AG04450 (cell line): ENCODE data around the gene COPA. TPM values are rescaled to one million over a fixed set of nuclear protein-coding genes. Genes with fewer than 3 reads are reported as not detected.
A peak's percentile ranks its signal among the peaks of the same experiment; 100 is the strongest.
"Not testable (repeated sequence)": the region's sequence is repeated elsewhere in the genome, so short reads cannot be mapped to it uniquely, and the experiment has no call there.

Source experiments
- CTCF ChIA-PET: fragments of 300-600, 350-600 bp; formaldehyde crosslinking; extraction: SDS; loops from one replicate; lab custom pipeline; 2022; ENCODE audit warnings: antibody characterized with exemption, inconsistent platforms; lab: Charles Lee
- POLR2A ChIA-PET: fragments of 350-600 bp; formaldehyde crosslinking; extraction: SDS; loops from one replicate; lab custom pipeline; 2021; ENCODE audit warnings: antibody characterized with exemption, inconsistent platforms; lab: Yijun Ruan, JAX
- DNase-seq: peaks from one replicate; pipeline ENCODE4 v3.0.0-alpha.2; 2011; ENCODE audit warnings: low read depth, low spot score
- H3K27ac ChIP-seq: one replicate; pipeline ENCODE4 v1.5.1; 2012; ENCODE audit warnings: low read depth, low read length, control low read depth
- H3K27me3 ChIP-seq: one replicate; pipeline ENCODE4 v1.6.0; 2012; ENCODE audit warnings: low read length; ENCODE audit not compliant: control insufficient read depth, insufficient read depth
- H3K4me3 ChIP-seq: 2 replicates; pipeline ENCODE4 v1.5.1; 2011; ENCODE audit warnings: mild to moderate bottlenecking, low read depth, low read length, control low read depth
- H3K9me3 ChIP-seq: 2 replicates; pipeline ENCODE4 v1.5.1; 2012; ENCODE audit warnings: low read length; ENCODE audit not compliant: control insufficient read depth, insufficient read depth
- polyA plus RNA-seq: library from polyadenylated mRNA; depleted of rRNA; stranded (reverse); fragments of >200 nt; gene quantifications from 2 replicates; pipeline ENCODE4 v1.2.3, GENCODE V29; 2011
- TF ChIP-seq, protein P1 (sequence below): IDR thresholded peaks from 2 replicates; pipeline ENCODE4 v1.5.1; 2011; ENCODE audit warnings: low read depth, low read length, control low read depth, inconsistent platforms

COPA gene
- polyA plus RNA-seq, 1 experiment = 384 TPM

DNA sequence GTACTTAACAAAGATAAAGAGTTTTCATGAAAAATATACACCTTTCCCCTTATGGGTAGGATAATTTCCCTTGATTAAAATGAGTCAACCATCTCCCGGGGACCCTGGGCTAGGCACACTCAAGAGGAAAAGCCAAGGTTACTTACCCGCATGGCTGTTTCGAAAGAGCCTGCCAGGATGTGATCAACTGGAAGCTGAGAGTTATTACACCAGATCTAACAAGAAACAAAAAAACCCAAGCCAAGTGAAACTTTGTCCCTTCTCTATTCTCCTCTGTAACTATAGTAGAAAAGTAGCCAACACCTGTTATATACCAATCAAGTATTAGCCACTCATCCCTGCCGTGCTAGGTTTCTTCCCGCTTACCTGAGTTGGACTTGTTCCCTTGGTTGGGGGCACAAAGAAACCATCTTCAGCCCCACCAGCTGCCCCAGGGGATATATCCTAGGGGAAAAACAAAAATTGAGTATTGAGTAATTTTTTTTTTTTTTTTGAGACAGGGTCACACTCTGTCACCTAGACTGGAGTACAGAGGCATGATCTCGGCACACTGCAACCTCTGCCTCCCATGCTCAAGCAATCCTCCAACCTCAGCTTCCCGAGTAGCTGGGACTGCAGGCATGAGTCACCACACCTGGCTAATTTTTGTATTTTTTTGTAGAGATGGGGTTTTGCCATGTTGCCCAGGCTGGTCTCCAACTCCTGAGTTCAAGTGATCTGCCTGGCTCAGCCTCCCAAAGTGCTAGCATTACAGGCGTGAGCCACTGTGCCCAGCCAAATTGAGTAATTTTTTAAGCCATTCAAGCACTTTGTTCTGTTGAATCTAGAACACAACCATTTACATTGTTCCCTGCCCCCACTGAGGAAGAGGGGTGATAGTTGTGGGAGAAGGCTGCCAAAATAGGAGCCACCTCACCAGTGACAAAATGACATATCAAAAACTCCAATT, 49.8 kb downstream of the COPA start:
- TF ChIP-seq, protein P1, sequence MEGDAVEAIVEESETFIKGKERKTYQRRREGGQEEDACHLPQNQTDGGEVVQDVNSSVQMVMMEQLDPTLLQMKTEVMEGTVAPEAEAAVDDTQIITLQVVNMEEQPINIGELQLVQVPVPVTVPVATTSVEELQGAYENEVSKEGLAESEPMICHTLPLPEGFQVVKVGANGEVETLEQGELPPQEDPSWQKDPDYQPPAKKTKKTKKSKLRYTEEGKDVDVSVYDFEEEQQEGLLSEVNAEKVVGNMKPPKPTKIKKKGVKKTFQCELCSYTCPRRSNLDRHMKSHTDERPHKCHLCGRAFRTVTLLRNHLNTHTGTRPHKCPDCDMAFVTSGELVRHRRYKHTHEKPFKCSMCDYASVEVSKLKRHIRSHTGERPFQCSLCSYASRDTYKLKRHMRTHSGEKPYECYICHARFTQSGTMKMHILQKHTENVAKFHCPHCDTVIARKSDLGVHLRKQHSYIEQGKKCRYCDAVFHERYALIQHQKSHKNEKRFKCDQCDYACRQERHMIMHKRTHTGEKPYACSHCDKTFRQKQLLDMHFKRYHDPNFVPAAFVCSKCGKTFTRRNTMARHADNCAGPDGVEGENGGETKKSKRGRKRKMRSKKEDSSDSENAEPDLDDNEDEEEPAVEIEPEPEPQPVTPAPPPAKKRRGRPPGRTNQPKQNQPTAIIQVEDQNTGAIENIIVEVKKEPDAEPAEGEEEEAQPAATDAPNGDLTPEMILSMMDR = no peak
- ChIA-PET CTCF (interaction anchor here (1.1 to 11.5 kb wide), 23 partner anchors 9 to 257 kb away, joined by 3 to 175 read pairs (median 22); partner anchors contain the start of genes CASQ1 and PEX19), POLR2A (no interaction called here)
- no peak overlapping the region for H3K27ac ChIP-seq
- H3K4me3 ChIP-seq = no peak overlapping the region
- H3K9me3 ChIP-seq = no peaks in the 10 kb centered on the region
- no peaks in the 10 kb centered on the region for H3K27me3 ChIP-seq
- no peak for DNase-seq

DNA sequence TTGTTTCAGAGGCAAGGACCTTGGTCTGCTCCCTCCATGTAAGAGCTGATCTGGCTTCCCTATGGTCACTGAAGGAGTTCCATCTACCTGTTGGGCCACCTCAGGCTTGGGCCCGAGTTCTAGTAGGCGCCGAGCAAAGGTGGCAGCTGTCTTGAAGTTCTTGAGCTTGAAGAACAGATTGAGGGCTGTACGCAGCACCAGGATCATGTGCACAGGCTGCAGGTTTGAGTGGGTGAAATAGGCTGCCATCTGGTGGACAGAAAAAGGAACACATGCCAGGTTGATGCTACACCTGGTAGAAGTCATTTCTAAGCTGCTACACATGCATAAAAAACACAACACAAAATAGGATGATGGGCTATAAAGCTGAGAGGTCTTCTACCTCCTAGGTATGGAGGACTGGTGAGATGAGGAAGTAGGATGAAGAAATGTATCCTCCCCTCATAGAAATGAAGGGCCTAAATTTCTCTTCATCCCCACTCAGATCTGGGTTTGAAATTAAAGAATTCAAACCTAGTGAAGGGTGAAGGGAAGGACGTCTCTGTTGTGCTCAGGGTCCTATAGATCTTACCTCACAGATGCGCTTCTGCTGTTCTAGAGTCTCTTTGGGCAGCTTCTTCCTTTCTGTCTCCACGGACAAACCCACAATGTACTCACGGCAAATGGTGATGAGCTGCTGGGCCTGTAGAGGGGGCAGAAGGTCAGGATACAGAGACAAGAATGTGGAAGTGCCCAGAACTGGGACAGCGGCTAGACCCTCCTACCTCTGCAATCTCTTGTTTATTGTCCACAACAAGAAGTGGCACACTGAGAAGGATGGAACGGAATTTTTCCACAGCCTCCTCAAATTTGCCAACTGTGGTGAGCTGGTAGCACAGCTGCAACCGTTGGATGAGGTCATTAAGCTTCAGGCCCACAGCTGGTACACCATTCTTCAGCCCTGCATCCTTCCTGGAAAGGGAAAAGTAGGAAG, 51.5 kb downstream of the COPA start:
- no peak overlapping the region for H3K27ac ChIP-seq
- H3K27me3 ChIP-seq = no peaks in the 10 kb centered on the region
- H3K9me3 ChIP-seq = no peaks in the 10 kb centered on the region
- TF ChIP-seq, protein P1 = peak; percentile 82
- ChIA-PET POLR2A (interaction anchor here (1.3 to 1.7 kb wide), 2 partner anchors 29 to 98 kb away, joined by 4 to 5 read pairs; partner anchors contain the start of gene DCAF8), CTCF (interaction anchor here (0.6 to 11.5 kb wide), 65 partner anchors 8 to 256 kb away, joined by 3 to 175 read pairs (median 6); partner anchors contain the start of genes CASQ1, COPA, DCAF8 and IGSF8)
- H3K4me3 ChIP-seq = no peak overlapping the region
- DNase-seq = peak; percentile 32

DNA sequence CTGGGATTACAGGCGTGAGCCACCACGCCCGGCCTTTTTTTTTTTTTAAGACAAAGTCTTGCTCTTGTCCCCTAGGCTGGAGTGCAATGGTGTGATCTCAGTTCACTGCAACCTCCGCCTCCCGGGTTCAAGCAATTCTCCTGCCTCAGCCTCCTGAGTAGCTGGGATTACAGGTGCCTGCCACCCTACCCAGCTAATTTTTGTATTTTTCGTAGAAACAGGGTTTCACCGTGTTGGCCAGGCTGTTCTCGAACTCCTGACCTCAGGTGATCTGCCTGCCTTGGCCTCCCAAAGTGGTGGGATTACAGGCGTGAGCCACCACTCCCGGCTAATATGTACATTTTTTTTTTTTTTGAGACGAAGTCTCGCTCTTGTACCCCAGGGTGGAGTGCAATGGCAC, 55.3 kb downstream of the COPA start:
- not testable (repeated sequence) for H3K4me3 ChIP-seq, H3K27me3 ChIP-seq, H3K27ac ChIP-seq, H3K9me3 ChIP-seq, DNase-seq
- ChIA-PET CTCF (interaction anchor here (0.8 to 11.5 kb wide), 4 partner anchors 14 to 202 kb away, joined by 3 to 175 read pairs (median 4); partner anchors contain the start of gene CASQ1), POLR2A (interaction anchor here (1.0 kb wide), 1 partner anchor 25 kb away, joined by 6 read pairs; the partner anchor contains the start of gene DCAF8)

DNA sequence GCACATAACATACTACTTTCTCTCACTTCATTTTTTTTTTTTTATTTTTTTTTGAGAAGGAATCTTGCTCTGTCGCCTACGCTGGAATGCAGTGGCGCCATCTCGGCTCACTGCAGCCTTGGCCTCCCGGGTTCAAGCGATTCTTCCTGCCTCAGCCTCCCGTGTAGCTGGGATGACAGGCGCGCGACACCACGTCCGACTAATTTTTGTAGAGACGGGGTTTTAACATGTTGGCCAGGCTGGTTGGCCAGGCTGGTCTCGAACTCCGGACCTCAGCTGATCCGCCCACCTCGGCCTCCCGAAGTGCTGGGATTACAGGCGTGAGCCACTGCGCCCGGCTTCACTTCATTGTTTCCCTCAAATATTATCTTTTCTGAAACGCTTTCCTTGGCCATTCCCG, 57.5 kb downstream of the COPA start:
- peak overlapping the region; percentile 31; the same call in 1 of the 2 replicates for H3K4me3 ChIP-seq
- CTCF ChIA-PET = interaction anchor here (0.9 to 2.6 kb wide), 4 partner anchors 25 to 185 kb away, joined by 3 to 15 read pairs (median 6); no protein-coding TSS in a partner anchor
- no peaks in the 10 kb centered on the region for H3K27me3 ChIP-seq
- H3K27ac ChIP-seq = no peak overlapping the region
- no peaks in the 10 kb centered on the region for H3K9me3 ChIP-seq
- TF ChIP-seq, protein P1 = no peak
- POLR2A ChIA-PET = interaction anchor here (0.8 to 2.2 kb wide), 6 partner anchors 9 to 60 kb away, joined by 3 to 7 read pairs (median 4); partner anchors contain the start of gene DCAF8
- DNase-seq = no peak
